Esophagus muscularis mucosa (tissue), 4 donors: Measurements from ENCODE around the gene PPARA. TPM values are rescaled to one million over a fixed set of nuclear protein-coding genes. Genes with fewer than 3 reads are reported as not detected.

ENCODE experiments used
- DNase-seq: peaks from one replicate; pipeline ENCODE4 v3.0.0-alpha.2; 2017; ENCODE audit errors: extremely low spot score
- H3K27ac ChIP-seq, 4 donors: fragments of 200-600 bp; sonication (generic); replicated peaks in 1 of 4; 1 replicate in 3 of 4; 2 replicates in 1 of 4; pipeline ENCODE4 v1.5.1; 2016 to 2019; ENCODE audit warnings: mild to moderate bottlenecking in 1 of 4
- H3K27me3 ChIP-seq, 4 donors: fragments of 200-600 bp; sonication (generic); one replicate each; pipeline versions ENCODE4 v1.5.1 to v1.6.0; 2016 to 2019
- H3K36me3 ChIP-seq, 4 donors: fragments of 200-600 bp; sonication (generic); one replicate each; pipeline ENCODE4 v1.5.1; 2016 to 2019
- H3K4me1 ChIP-seq, 4 donors: fragments of 200-600 bp; sonication (generic); one replicate each; pipeline ENCODE4 v1.5.1; 2016 to 2019
- H3K4me3 ChIP-seq, 4 donors: fragments of 200-600 bp; sonication (generic); 1 replicate in 2 of 4; 2 replicates in 2 of 4; pipeline ENCODE4 v1.5.1; 2016 to 2019; ENCODE audit warnings: mild to moderate bottlenecking in 4 of 4, moderate library complexity in 1 of 4
- H3K9me3 ChIP-seq, 4 donors: fragments of 200-600 bp; sonication (generic); 1 replicate in 3 of 4; 2 replicates in 1 of 4; pipeline ENCODE4 v1.5.1; 2016 to 2019
- EP300 ChIP-seq: sonication (generic); formaldehyde crosslinking; IDR thresholded peaks from one replicate; pipeline ENCODE4 v1.6.1; 2017; ENCODE audit warnings: antibody characterized with exemption
- POLR2A ChIP-seq: fragments of 450-650 bp; IDR thresholded peaks from one replicate; pipeline ENCODE4 v1.6.1; 2017; ENCODE audit warnings: antibody characterized with exemption, moderate library complexity, mild to moderate bottlenecking, low read depth
- POLR2AphosphoS5 ChIP-seq, 2 donors: sonication (generic); formaldehyde crosslinking; IDR thresholded peaks; one replicate each; pipeline ENCODE4 v1.6.1; 2017; ENCODE audit warnings: antibody characterized with exemption in 2 of 2
- WGBS: methylation state at CpG from one replicate; pipeline ENCODE4 v1.1.5; 2018; 5-methylcytosine and 5-hydroxymethylcytosine counted together
- intact Hi-C: fragments of 100-400 bp; cut with DNase I; formaldehyde crosslinking; loops from one replicate; pipeline ENCODE4 v1.15.1; 2023
- total RNA-seq, 4 donors: library from RNA; depleted of rRNA; stranded (reverse); fragments of >200 nt; gene quantifications; one replicate each; pipeline versions ENCODE4 v1.1.0 to v1.2.1, GENCODE V29; 2016
- TF ChIP-seq, protein P1 (sequence below), 3 experiments: fragments of 200-600 bp in 2 of 3; fragments of 450-650 bp in 1 of 3; sonication (generic) in 2 of 3; IDR thresholded peaks; one replicate each; pipeline ENCODE4 v1.5.1; 2017 to 2019; ENCODE audit warnings: antibody characterized with exemption in 3 of 3, mild to moderate bottlenecking in 2 of 3, moderate library complexity in 1 of 3

PPARA gene
- total RNA-seq, 4 donors from 2014 or later, result 17.0 to 50.9 (median 26.8) TPM

GRCh38 chr22:46153930-46154329 lies 3.6 kb downstream of the PPARA start:
- no peaks in the 10 kb centered on the region for H3K9me3 ChIP-seq
- peaks cover 0 to 15% (median 8%) of the 10 kb centered on the region in 4 donors for H3K36me3 ChIP-seq
- no peak overlapping the region for H3K27ac ChIP-seq
- DNase-seq, result no peak
- TF ChIP-seq EP300, result no peak
- no peak for TF ChIP-seq POLR2AphosphoS5 (IDR thresholded peaks at IDR 0.05)
- no peak for TF ChIP-seq POLR2A
- TF ChIP-seq, protein P1, sequence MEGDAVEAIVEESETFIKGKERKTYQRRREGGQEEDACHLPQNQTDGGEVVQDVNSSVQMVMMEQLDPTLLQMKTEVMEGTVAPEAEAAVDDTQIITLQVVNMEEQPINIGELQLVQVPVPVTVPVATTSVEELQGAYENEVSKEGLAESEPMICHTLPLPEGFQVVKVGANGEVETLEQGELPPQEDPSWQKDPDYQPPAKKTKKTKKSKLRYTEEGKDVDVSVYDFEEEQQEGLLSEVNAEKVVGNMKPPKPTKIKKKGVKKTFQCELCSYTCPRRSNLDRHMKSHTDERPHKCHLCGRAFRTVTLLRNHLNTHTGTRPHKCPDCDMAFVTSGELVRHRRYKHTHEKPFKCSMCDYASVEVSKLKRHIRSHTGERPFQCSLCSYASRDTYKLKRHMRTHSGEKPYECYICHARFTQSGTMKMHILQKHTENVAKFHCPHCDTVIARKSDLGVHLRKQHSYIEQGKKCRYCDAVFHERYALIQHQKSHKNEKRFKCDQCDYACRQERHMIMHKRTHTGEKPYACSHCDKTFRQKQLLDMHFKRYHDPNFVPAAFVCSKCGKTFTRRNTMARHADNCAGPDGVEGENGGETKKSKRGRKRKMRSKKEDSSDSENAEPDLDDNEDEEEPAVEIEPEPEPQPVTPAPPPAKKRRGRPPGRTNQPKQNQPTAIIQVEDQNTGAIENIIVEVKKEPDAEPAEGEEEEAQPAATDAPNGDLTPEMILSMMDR (IDR thresholded peaks at IDR 0.05), result no peak
- intact Hi-C loops, result no loop called here
- no peak overlapping the region for H3K4me3 ChIP-seq
- 95% methylated on average over 3 of the region's 3 CpGs for WGBS
- H3K27me3 ChIP-seq, result no peaks in the 10 kb centered on the region
- peaks cover 25 to 40% (median 31%) of the 10 kb centered on the region in 4 donors for H3K4me1 ChIP-seq

- Histone ChIP-seq H3K27ac (no peak overlapping the region), H3K9me3 (no peaks in the 10 kb centered on the region), H3K4me3 (no peak overlapping the region), H3K4me1 (peaks cover 17 to 32% (median 24%) of the 10 kb centered on the region in 4 donors), H3K27me3 (no peaks in the 10 kb centered on the region), H3K36me3 (peaks cover 0 to 30% (median 18%) of the 10 kb centered on the region in 4 donors)
- DNase-seq, result no peak
- intact Hi-C loops, result no loop called here
- no peak for TF ChIP-seq POLR2A
- 80% methylated on average over 3 of the region's 3 CpGs for WGBS
Observed at GRCh38 chr22:46156031-46156430, 5.7 kb downstream of the PPARA start.

DNA sequence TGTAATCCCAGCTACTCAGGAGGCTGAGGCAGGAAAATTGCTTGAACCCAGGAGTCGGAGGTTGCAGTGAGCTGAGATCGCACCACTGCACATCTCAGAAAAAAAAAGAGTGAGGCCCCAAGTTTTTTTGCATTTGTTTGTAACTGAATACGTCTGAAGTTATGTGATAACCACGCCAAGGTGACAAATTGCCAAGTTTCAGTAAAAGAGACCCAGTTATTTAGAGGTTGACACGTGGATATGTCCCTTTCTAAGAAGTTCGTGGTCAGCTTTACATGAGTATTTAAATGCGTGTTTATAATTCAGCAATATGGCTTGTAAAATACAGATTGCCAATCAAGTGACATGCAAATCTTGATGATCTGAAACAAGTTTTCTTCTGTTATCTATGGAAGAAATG lies 8.0 kb downstream of the PPARA start:
- Histone ChIP-seq H3K4me1 (peaks cover 0 to 13% (median 7%) of the 10 kb centered on the region in 4 donors), H3K27ac (no peak overlapping the region), H3K27me3 (no peaks in the 10 kb centered on the region), H3K9me3 (no peaks in the 10 kb centered on the region), H3K36me3 (peaks cover 0 to 44% (median 19%) of the 10 kb centered on the region in 4 donors), H3K4me3 (no peak overlapping the region)
- intact Hi-C loops, result no loop called here
- TF ChIP-seq, protein P1 (IDR thresholded peaks at IDR 0.05), result no peak
- no peak for TF ChIP-seq POLR2AphosphoS5 (IDR thresholded peaks at IDR 0.05)
- TF ChIP-seq EP300, result no peak
- TF ChIP-seq POLR2A, result no peak
- no peak for DNase-seq
- 87% methylated on average over 7 of the region's 7 CpGs for WGBS

DNA sequence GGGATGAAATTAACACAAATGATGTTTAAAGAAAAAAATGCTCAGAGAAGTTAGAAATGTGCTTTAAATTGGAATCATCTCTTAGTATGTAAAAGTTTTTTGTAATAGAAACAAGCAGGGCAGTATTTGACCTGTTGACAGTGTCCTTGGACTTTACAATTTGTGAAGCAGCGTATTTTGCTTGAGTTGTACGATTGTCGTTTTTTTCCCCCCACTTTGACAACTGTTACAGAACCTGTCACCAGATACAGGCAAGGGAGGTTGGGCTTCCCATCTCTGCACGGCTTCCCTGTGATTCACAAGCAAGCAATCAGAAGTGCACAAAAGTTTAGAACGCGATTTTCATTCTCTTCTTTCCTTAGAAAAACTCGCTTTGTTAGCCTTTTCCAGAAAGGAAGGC lies 8.9 kb downstream of the PPARA start:
- no peak for DNase-seq
- H3K36me3 ChIP-seq, result peaks cover 0 to 35% (median 17%) of the 10 kb centered on the region in 4 donors
- WGBS, result 93% methylated on average over 7 of the region's 7 CpGs
- TF ChIP-seq POLR2A (no peak), EP300 (no peak), POLR2AphosphoS5 (IDR thresholded peaks at IDR 0.05) (no peak)
- TF ChIP-seq, protein P1 (IDR thresholded peaks at IDR 0.05), result no peak
- intact Hi-C loops, result no loop called here
- no peak overlapping the region for H3K4me3 ChIP-seq
- H3K27me3 ChIP-seq, result no peaks in the 10 kb centered on the region
- no peak overlapping the region for H3K27ac ChIP-seq
- peaks cover 0 to 12% (median 7%) of the 10 kb centered on the region in 4 donors for H3K4me1 ChIP-seq
- no peaks in the 10 kb centered on the region for H3K9me3 ChIP-seq

DNA sequence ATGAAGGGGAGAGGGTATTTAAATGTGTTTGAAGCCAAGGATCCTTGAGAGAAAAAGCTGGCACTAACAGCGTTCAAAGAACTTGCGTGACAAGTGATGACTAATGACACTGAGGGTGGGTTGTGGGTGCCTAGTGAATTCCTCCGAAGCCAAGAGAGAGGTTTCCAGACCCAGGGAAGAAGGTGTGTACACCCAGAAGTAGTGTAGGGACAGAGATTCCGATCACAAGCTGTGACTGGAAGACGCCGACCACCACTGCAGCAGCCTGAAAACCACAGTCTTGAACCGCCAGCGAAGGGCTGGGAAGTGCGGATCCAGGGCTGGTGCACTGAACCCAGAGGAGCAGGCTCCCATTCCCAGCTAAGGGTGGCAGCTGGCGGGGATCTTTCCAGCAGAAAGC lies 9.5 kb downstream of the PPARA start:
- H3K27ac ChIP-seq, result no peak overlapping the region
- no peak for DNase-seq
- TF ChIP-seq, protein P1 (IDR thresholded peaks at IDR 0.05), result no peak
- TF ChIP-seq POLR2AphosphoS5 (IDR thresholded peaks at IDR 0.05) (no peak), POLR2A (no peak), EP300 (no peak)
- H3K36me3 ChIP-seq, result peaks cover 0 to 31% (median 17%) of the 10 kb centered on the region in 4 donors
- intact Hi-C loops, result no loop called here
- no peaks in the 10 kb centered on the region for H3K27me3 ChIP-seq
- H3K4me3 ChIP-seq, result no peak overlapping the region
- 85% methylated on average over 10 of the region's 10 CpGs for WGBS
- H3K4me1 ChIP-seq, result peaks cover 0 to 7% (median 7%) of the 10 kb centered on the region in 4 donors
- H3K9me3 ChIP-seq, result no peaks in the 10 kb centered on the region
